H9 (cell line): Measurements from ENCODE around the gene CERK. TPM values are rescaled to one million over a fixed set of nuclear protein-coding genes. Genes with fewer than 3 reads are reported as not detected.

Experiments used
- DNase-seq: peaks from one replicate; pipeline ENCODE4 v3.0.0-alpha.2; 2017
- H2AFZ ChIP-seq: one replicate; pipeline ENCODE4 v1.6.1; 2013; ENCODE audit warnings: mild to moderate bottlenecking, low read length, control low read depth, moderate library complexity
- H2AK5ac ChIP-seq: 2 replicates; pipeline ENCODE4 v1.6.1; 2013; ENCODE audit warnings: low read length, control low read depth, mixed read lengths; ENCODE audit not compliant: insufficient read length
- H2BK120ac ChIP-seq: one replicate; pipeline ENCODE4 v1.6.1; 2013; ENCODE audit warnings: low read depth, mild to moderate bottlenecking, low read length, control low read depth, inconsistent platforms; ENCODE audit not compliant: poor library complexity, severe bottlenecking
- H2BK12ac ChIP-seq: 2 replicates; pipeline ENCODE4 v1.6.1; 2013; ENCODE audit warnings: low read length, control low read depth, mixed read lengths, low read depth; ENCODE audit not compliant: insufficient read length
- H2BK15ac ChIP-seq: 2 replicates; pipeline ENCODE4 v1.6.1; 2013; ENCODE audit warnings: low read depth, low read length, control low read depth
- H2BK20ac ChIP-seq: one replicate; pipeline ENCODE4 v1.6.1; 2013; ENCODE audit warnings: low read depth, mild to moderate bottlenecking, low read length, control low read depth, inconsistent platforms; ENCODE audit not compliant: poor library complexity, severe bottlenecking
- H2BK5ac ChIP-seq: 2 replicates; pipeline ENCODE4 v1.6.1; 2013; ENCODE audit warnings: low read length, control low read depth, mixed read lengths; ENCODE audit not compliant: insufficient read length
- H3K14ac ChIP-seq: 2 replicates; pipeline ENCODE4 v1.6.1; 2013; ENCODE audit warnings: low read length, control low read depth; ENCODE audit not compliant: insufficient read depth
- H3K18ac ChIP-seq: 2 replicates; pipeline ENCODE4 v1.6.1; 2013; ENCODE audit warnings: low read depth, mild to moderate bottlenecking, mixed read lengths, low read length, control low read depth; ENCODE audit not compliant: insufficient read length
- H3K23ac ChIP-seq: 2 replicates; pipeline ENCODE4 v1.6.1; 2013; ENCODE audit warnings: low read length, control low read depth, mixed read lengths, low read depth; ENCODE audit not compliant: insufficient read length
- H3K23me2 ChIP-seq: 2 replicates; pipeline ENCODE4 v1.6.1; 2013; ENCODE audit warnings: low read depth, mild to moderate bottlenecking, mixed read lengths, low read length, control low read depth; ENCODE audit not compliant: insufficient read length, poor library complexity, severe bottlenecking
- H3K27ac ChIP-seq: 2 replicates; pipeline ENCODE4 v1.5.1; 2013; ENCODE audit warnings: low read length, control low read depth, mixed read lengths, low read depth; ENCODE audit not compliant: insufficient read length
- H3K27me3 ChIP-seq: 2 replicates; pipeline ENCODE4 v1.6.1; 2013; ENCODE audit warnings: low read length, control low read depth, inconsistent platforms; ENCODE audit not compliant: insufficient read depth
- H3K4ac ChIP-seq: 2 replicates; pipeline ENCODE4 v1.6.1; 2013; ENCODE audit warnings: low read depth, mild to moderate bottlenecking, control low read depth, inconsistent platforms, low read length, moderate library complexity
- H3K4me1 ChIP-seq: 2 replicates; pipeline ENCODE4 v1.6.1; 2013; ENCODE audit warnings: low read length, control low read depth, inconsistent platforms; ENCODE audit not compliant: insufficient read depth
- H3K4me2 ChIP-seq: 2 replicates; pipeline ENCODE4 v1.6.1; 2013; ENCODE audit warnings: low read length, control low read depth, mixed read lengths; ENCODE audit not compliant: insufficient read length, insufficient read depth
- H3K56ac ChIP-seq: 2 replicates; pipeline ENCODE4 v1.6.1; 2013; ENCODE audit warnings: low read depth, mild to moderate bottlenecking, mixed read lengths, low read length, control low read depth; ENCODE audit not compliant: insufficient read length
- H3K79me1 ChIP-seq: 2 replicates; pipeline ENCODE4 v1.6.1; 2013; ENCODE audit warnings: low read depth, mild to moderate bottlenecking, moderate library complexity, low read length, control low read depth, inconsistent platforms; ENCODE audit not compliant: insufficient read depth, poor library complexity, severe bottlenecking
- H3K79me2 ChIP-seq: 2 replicates; pipeline ENCODE4 v1.6.1; 2013; ENCODE audit warnings: low read length, control low read depth, inconsistent platforms; ENCODE audit not compliant: insufficient read depth
- H3K9ac ChIP-seq: 2 replicates; pipeline ENCODE4 v1.6.1; 2013; ENCODE audit warnings: low read length, control low read depth, mixed read lengths; ENCODE audit not compliant: insufficient read length; ENCODE audit errors: extremely low read depth
- H3K9me3 ChIP-seq: one replicate; pipeline ENCODE4 v1.6.1; 2013; ENCODE audit warnings: low read depth, low read length, inconsistent platforms; ENCODE audit not compliant: control insufficient read depth
- H3T11ph ChIP-seq: one replicate; pipeline ENCODE4 v1.6.1; 2013; ENCODE audit warnings: mild to moderate bottlenecking, low read length, control low read depth, inconsistent platforms
- H4K20me1 ChIP-seq: one replicate; pipeline ENCODE4 v1.6.1; 2013; ENCODE audit not compliant: control insufficient read depth, insufficient read length, insufficient read depth
- H4K5ac ChIP-seq: 2 replicates; pipeline ENCODE4 v1.6.1; 2013; ENCODE audit warnings: low read depth, mild to moderate bottlenecking, mixed read lengths, low read length, control low read depth; ENCODE audit not compliant: insufficient read length
- H4K8ac ChIP-seq: replicated peaks from 2 replicates; pipeline ENCODE4 v1.6.1; 2013; ENCODE audit warnings: low read length, control low read depth, mixed read lengths, low read depth; ENCODE audit not compliant: insufficient read length
- H4K91ac ChIP-seq: 2 replicates; pipeline ENCODE4 v1.6.1; 2013; ENCODE audit warnings: low read depth, mild to moderate bottlenecking, moderate library complexity, mixed read lengths, low read length, control low read depth; ENCODE audit not compliant: insufficient read length
- H3K27ac Mint-ChIP-seq, 3 experiments: 2 replicates in 2 of 3; 3 replicates in 1 of 3; pipeline ENCODE4 v1.8.0; 2020 to 2021; ENCODE audit warnings: mixed read lengths in 3 of 3, mild to moderate bottlenecking in 1 of 3, moderate library complexity in 1 of 3
- H3K27me3 Mint-ChIP-seq: 2 replicates; pipeline ENCODE4 v1.8.0; 2021; ENCODE audit warnings: low read depth, mild to moderate bottlenecking, moderate library complexity, mixed read lengths
- H3K36me3 Mint-ChIP-seq, 3 experiments: 2 replicates in 2 of 3; 3 replicates in 1 of 3; pipeline ENCODE4 v1.8.0; 2020 to 2021; ENCODE audit warnings: low read depth in 3 of 3, mixed read lengths in 3 of 3; ENCODE audit not compliant: insufficient read depth in 1 of 3
- H3K4me1 Mint-ChIP-seq, 2 experiments: 2 replicates each; pipeline ENCODE4 v1.8.0; 2020; ENCODE audit warnings: mixed read lengths in 2 of 2
- H3K4me3 Mint-ChIP-seq, 2 experiments: 2 replicates in 1 of 2; 3 replicates in 1 of 2; pipeline ENCODE4 v1.8.0; 2020 to 2021; ENCODE audit warnings: mild to moderate bottlenecking in 2 of 2, mixed read lengths in 2 of 2, moderate library complexity in 1 of 2
- H3K9me3 Mint-ChIP-seq, 2 experiments: 2 replicates in 1 of 2; 3 replicates in 1 of 2; pipeline ENCODE4 v1.8.0; 2020; ENCODE audit warnings: mild to moderate bottlenecking in 2 of 2, mixed read lengths in 2 of 2, moderate library complexity in 1 of 2
- WGBS: extraction: QIAGEN DNeasy Blood & Tissue Kit; methylation state at CpG from one replicate; pipeline ENCODE4 v1.1.7; 2013; ENCODE audit warnings: missing lambda C conversion rate, low lambda C conversion rate, mixed read lengths; ENCODE audit not compliant: insufficient read length; ENCODE audit errors: extremely low coverage; 5-methylcytosine and 5-hydroxymethylcytosine counted together
- total RNA-seq: library from RNA; stranded (reverse); gene quantifications from 2 replicates; pipeline ENCODE4 v1.2.1, GENCODE V29; 2021
- TF ChIP-seq, protein P1 (sequence below): fragments of 200-600 bp; sonication (generic); conservative IDR thresholded peaks from 3 replicates; pipeline ENCODE4 v1.8.0; 2021; ENCODE audit warnings: antibody characterized with exemption, mild to moderate bottlenecking

Gene CERK
- total RNA-seq, 1 experiment from 2014 or later = 47.1 TPM

DNA sequence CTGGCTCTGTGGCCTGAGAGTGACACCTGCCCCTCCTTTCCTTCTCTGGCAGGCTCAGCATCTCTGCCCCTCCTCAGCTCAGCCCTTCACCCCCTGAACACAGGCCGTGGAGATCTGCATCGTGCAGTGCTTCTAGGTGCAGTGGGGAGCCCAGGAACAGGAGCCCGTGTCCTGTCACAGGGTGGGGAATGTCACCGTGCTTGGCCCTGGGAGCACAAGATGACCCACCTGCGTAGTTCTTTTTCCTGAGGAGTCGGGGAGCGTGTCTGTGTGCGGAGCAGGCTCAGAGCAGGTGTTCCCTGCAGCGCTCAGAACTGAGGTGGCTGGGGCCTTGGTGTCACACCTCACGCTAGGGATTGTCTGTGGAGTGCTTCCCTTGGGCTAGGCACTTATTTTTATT is 35.0 kb upstream of the CERK start:
- Histone ChIP-seq H2BK15ac (peak overlapping the region; percentile 42; the same call in 1 of the 2 replicates), H3K9ac (no peak overlapping the region), H2AFZ (no peak overlapping the region), H3K79me1 (peaks cover 3% of the 10 kb centered on the region), H3K4ac (no peak overlapping the region), H3K9me3 (no peaks in the 10 kb centered on the region), H2BK5ac (no peak overlapping the region), H3K23ac (no peak overlapping the region), H3K23me2 (peaks cover 4% of the 10 kb centered on the region), H3K4me2 (no peak overlapping the region), H4K20me1 (no peaks in the 10 kb centered on the region), H3K79me2 (peaks cover 13% of the 10 kb centered on the region; the same call in 1 of the 2 replicates), H3K56ac (no peak overlapping the region), H4K8ac (no peak overlapping the region), H2AK5ac (no peak overlapping the region), H2BK20ac (no peak overlapping the region), H3K27me3 (no peaks in the 10 kb centered on the region), H2BK12ac (no peak overlapping the region), H3K27ac (no peak overlapping the region), H3K18ac (no peak overlapping the region), H3K14ac (no peak overlapping the region; the same call in 1 of the 2 replicates), H3T11ph (no peak overlapping the region), H4K5ac (no peak overlapping the region), H2BK120ac (no peak overlapping the region), H3K4me1 (no peaks in the 10 kb centered on the region; the same call in 1 of the 2 replicates), H4K91ac (no peak overlapping the region)
- H3K27ac Mint-ChIP-seq = peak overlapping the region in 2 of 3 experiments; percentile 82 to 85; a peak in 4 of 7 replicates
- no peaks in the 10 kb centered on the region for H3K9me3 Mint-ChIP-seq
- TF ChIP-seq, protein P1, sequence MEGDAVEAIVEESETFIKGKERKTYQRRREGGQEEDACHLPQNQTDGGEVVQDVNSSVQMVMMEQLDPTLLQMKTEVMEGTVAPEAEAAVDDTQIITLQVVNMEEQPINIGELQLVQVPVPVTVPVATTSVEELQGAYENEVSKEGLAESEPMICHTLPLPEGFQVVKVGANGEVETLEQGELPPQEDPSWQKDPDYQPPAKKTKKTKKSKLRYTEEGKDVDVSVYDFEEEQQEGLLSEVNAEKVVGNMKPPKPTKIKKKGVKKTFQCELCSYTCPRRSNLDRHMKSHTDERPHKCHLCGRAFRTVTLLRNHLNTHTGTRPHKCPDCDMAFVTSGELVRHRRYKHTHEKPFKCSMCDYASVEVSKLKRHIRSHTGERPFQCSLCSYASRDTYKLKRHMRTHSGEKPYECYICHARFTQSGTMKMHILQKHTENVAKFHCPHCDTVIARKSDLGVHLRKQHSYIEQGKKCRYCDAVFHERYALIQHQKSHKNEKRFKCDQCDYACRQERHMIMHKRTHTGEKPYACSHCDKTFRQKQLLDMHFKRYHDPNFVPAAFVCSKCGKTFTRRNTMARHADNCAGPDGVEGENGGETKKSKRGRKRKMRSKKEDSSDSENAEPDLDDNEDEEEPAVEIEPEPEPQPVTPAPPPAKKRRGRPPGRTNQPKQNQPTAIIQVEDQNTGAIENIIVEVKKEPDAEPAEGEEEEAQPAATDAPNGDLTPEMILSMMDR = no peak
- H3K4me1 Mint-ChIP-seq = peaks cover 37 to 43% of the 10 kb centered on the region in 2 experiments
- no CpG with 5 or more reads among the region's 10 CpGs for whole genome bisulfite sequencing
- H3K27me3 Mint-ChIP-seq = no peaks in the 10 kb centered on the region
- H3K36me3 Mint-ChIP-seq = peaks cover 0 to 4% (median 0%) of the 10 kb centered on the region in 3 experiments; a peak in 1 of 7 replicates
- no peak overlapping the region for H3K4me3 Mint-ChIP-seq
- no peak for DNase-seq
